NCI-H82 (cell line): ENCODE data around the gene NEDD4L.
"Not testable (repeated sequence)": the region's sequence is repeated elsewhere in the genome, so short reads cannot be mapped to it uniquely, and the experiment has no call there.

ENCODE experiments used
- DNase-seq: peaks from one replicate; lab custom pipeline; 2025; lab: John Stamatoyannopoulos, UW

Gene NEDD4L

DNA sequence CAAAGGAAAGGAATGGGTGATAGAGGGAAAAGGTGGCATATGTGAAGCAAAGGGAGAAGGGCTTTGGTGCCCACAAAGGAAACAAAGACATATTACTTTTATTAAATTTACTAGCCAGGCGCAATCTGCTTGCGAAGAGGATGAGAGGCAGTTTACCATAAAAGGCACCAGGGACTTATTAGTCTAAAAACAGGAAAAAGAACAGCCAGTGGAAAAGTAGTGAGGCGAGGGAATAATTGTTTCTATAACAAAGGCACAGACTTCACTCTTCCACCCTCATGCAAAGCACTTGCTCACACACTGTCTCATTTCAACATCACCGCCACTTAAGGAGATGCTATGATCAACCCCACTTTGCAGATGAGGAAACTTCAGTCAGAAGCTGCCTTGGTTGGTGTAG, 374.3 kb downstream of the NEDD4L start:
- no peak for DNase-seq

DNA sequence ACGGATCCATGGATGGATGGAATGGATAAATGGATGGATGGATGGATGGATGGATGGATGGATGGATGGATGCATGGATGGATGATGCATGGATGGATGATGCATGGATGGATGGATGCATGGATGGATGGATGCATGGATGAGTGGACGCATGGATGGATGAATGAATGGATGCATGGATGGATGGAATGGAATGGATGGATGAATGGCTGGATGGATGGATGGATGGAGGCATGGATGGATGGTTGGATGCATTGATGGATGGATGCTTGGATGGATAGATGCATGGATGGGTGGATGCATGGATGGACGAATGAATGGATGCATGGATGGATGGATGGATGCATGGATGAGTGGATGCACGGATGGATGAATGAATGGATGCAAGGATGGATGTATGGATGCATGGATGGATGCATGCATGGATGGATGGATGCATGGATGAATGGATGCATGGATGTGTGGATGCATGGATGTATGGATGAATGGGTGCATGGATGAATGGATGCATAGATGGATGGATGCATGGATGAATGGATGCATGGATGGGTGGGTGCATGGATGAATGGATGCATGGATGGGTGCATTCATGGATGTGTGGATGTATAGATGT, 375.7 kb downstream of the NEDD4L start:
- no peak for DNase-seq

DNA sequence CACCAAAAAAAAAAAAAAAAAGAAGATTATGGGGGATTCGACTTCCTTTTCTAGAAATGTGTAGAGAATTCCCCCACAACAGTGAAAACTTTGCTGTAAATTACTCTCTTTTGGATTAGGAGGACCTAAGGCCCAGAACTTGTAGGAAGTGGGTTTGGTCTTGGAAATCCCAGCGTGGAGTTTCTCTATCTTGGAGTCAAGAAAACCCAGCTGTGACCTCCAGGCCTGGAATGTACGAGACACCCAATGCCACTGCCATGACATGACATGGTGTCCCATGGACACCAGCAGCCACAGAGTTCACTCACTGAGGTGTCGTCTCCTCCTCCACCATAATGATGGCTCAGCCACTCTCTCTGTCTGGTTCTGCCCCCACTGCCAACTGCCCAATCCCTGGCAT, 382.6 kb downstream of the NEDD4L start:
- no peak for DNase-seq

DNA sequence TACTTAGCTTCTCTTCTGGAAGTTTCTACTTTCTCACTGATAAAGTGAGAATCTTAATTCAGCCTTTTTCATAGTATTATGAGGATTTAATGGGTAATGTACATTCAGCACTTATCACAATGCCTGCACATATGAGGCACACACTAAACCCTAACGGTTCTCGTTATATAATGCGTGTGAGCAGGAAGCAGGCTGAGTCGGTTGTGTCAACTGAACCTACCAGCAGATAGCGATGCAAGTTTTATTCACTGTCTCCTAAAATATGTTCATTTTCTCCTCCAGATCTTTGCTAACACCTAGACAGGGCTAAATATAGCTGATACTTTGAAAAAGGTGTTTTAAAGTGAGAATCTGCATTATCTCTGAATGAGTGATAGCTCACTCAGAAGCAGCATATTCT, 383.3 kb downstream of the NEDD4L start:
- DNase-seq = no peak

DNA sequence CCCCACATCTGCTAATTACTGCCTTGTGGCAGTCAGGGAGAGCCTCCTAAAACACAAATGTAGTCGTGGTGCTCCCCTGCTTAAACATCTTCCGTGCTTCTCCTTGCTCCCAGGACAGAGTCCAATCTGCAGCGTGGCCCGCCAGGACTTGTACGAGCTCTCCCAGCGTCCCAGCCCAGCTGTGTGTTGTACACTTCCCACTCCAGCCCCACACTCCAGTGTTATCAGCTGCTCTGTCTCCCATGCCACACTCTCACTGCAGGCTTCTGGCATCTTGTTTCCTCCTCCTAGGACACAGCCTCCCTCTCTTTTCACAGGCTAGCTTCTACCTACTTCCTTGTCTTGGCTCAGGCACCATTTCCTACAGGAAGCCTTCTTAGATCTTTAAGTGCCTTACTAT, 385.4 kb downstream of the NEDD4L start:
- DNase-seq = no peak

DNA sequence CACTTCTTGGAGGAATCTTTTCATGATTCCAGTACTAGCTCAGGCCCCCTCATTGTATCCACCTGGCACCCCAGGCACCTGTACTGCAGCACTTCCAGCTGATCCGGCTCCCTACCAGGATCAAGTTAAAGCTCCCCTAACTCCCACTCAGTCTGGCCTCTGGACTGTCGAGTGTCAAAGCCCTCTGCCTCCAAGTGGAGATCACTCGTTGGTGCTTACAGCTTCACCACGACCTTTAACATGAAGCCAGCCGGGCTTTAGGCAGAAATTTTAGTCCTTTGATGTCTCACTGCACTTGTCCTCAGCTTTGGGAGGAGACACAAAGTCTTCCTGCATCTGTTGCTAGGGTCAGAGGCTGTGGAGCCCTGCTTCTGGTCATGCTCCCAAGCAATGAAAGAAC, 387.2 kb downstream of the NEDD4L start:
- DNase-seq = no peak

DNA sequence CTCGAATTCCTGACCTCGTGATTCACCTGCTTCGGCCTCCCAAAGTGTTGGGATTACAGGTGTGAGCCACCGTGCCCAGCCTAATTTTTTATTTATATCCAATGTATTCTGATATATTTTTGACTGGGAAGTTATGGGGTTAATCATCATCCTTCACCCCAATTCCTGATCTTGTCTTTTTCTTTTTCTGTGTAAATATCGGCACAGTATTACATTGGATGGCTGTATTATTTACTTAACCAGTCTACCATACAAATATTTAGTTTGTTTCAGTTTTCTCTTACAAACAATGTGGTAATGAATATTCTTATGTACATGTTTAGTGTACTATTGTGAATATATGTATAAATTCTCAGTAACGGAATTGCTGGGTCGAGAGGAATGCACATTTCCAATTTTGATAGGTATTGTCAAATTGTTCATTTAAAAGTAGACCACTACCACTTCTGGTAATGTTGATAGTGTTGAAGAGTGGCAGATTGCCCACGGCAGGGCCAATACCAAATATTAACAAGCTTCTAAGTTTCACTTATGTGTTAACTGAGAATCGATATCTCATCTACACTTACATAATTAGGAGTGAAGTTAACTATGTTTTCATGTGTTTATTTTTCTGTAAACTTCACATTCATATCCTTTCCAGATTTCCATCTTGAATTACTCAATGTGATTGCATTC, 388.2 kb downstream of the NEDD4L start:
- DNase-seq = no peak

DNA sequence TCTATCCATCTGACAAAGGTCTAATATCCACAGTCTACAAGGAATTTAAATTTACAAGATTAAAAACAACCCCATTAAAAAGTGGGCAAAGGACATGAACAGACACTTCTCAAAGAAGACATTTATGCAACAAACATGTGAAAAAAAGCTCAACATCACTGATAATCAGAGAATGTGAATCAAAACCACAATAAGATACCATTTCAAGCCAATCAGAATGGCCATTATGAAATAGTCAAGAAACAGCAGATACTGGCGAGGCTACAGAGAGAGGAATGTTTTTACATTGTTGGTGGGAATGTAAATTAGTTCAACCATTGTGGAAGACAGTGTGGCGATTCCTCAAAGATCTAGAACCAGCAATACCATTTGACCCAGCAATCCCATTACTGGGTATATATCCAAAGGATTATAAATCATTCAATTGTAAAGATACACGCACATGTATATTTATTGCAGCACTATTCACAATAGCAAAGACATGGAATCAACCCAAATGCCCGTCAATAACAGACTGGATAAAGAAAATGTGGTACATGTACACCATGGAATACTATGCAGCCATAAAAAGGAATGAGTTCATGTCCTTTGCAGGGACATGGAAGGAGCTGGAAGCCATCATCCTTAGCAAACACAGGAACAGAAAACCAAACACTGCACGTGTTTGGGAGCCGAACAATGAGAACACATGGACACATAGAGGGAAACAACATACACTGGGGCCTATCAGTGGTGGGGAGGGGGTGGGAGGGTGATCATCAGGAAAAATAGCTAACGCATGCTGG, 391.4 kb downstream of the NEDD4L start:
- not testable (repeated sequence) for DNase-seq

DNA sequence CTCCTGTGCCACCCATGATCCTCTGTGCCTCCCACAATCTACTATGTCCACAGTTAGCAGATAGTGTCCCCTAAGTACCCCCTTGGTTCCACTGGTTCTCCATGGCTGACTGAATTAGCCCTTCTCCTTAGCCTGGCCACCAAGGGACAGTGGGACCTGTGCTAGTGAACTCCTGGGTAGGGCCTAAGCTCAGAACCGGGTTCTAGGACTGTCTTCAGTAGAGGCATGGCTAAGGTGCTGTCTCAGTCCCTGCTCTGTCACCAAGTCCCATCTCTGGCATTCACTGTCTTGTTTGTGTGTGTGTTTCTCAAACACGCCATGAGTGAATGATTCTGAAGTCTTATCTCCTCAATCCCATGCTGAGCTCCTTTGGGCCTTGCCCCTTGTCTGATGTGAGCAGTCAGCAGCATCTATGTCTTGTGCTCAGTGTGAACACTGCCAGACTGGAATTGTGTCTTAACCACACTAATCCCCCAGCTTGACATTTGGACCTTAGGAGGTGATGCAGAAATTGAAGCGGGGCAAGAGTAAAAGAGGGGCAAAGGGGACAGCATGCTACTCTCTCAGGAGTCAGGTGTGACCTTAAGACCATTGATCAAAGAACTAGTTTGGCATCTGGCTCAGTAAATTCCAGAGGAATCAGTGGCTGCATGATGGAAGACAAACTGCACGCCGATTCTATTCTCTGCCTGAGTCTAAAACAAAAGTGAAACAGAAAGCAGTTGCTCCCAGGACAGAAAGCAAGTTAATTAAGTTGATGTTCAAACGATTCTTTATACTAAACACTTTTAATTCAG, 394.3 kb downstream of the NEDD4L start:
- DNase-seq = no peak

DNA sequence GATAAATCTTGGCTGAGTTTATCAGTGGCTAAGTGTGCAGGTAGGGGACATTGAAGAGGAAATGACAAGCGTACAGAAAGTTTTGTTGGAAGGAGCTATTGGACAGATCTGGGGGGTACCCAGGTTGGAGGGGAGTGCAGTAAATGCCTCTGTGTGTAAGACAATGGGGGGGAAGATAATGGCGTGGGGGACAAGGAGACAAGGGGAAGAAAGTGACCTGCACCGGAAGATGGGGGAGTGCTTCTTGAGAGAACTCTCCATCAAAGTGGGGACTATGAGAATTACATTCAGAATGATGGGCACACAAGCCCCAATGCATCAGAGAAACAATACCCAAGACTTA, 394.9 kb downstream of the NEDD4L start:
- no peak for DNase-seq

DNA sequence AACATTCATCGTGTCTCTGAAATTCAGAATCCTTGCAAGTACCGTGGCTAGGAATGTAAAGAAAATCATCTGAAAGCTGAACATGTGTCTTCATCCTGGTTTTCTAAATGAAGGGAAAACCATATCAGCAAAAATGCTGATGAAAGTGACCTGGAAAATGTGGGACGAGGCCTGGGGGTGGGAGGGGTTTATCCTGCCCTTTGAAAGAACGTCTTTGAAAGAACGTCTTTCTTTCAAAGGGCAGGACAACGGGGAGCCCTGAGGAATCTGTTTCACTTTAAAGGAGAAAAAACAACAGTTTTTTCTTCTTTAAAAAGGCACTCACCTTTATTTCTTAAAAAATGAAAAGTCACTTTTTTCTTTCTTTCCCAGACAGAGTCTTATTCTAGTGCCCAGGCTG, 399.6 kb downstream of the NEDD4L start:
- DNase-seq = no peak

DNA sequence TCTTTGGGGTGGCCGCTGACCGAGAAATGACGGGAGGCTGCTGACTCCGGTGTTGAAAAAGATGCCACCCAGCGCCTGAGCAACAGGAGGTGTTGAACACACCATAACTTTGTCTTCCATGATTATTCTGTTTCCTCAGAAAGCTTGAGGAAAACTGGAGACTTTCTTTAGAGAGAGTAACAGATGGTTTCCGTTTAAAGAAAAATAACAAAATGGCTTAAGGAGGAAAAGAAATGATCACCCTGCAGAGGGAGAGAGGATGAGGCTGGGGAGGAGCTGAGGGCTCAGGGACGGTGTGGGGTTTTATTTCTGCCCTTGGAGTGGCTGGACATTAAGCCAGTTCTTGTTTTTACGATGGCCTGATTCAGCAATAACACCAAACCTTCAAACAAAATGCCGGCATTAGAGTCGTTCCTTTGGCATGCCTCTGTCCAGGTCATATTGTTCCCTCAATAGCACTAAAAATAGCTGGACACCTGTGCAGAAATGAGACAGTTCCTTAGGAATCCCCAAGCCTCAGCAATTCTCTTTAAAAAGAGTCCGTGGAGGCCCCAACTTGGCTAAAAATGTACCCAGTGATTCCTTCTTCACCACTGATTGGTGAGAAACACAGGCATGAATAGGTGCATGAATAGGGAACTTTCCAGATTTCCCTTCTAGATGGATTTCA, 402.5 kb downstream of the NEDD4L start:
- no peak for DNase-seq

DNA sequence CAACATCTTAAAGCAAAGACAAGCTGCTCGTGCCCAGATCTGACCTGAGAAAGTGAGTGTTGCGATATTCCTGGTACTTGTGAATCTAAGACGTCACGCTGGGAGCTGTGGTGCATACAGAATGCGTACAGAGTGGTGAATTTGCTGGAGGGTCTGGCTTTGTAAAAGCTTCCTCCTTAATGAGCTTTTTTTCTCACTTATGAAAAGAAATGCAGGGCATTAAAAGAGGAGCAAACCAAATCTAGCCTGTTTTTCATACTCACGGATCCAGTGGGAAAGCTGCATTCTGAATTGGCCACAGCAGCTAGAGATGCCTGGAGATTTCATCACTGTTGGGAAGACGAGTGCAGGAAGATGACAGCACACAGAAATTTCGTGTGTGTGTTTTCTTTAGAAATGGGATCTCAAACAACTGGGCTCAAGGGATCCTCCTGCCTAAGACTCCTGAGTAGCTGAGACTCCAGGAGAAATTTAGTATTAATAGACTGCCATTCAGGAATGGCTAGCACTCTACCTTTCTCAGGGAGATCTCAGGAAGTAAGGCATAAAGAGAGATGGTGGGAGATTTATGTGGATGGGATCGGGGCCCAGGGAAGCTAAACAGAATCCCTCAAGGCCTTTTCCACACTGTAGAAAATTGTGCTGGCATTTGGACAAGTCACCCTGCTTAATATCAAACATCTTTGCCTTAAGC, 403.5 kb downstream of the NEDD4L start:
- no peak for DNase-seq

DNA sequence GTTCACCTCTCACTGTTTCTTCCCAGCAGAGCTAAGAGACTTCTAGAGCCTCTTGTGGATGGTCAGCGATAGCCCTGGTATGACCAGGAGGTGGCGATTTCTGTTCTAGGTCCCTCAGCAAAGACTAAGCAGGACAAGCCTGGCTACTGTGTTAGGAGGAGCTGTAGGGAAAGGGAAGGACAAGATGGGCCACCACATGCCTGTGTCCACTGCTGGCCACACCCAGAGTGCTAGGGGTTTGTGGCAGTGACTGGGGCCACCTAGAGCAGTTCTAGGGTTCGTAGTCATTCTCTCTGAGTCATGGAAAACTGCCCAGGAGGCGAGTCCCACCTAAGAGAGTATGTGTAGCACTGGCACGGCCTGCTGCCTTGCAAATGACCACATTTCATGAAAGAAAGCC, 405.4 kb downstream of the NEDD4L start:
- no peak for DNase-seq
